Smooth muscle cell (in vitro differentiated cells): ENCODE measurements around the gene SHC1. TPM values are rescaled to one million over a fixed set of nuclear protein-coding genes. Genes with fewer than 3 reads are reported as not detected.

Experiments used
- DNase-seq: peaks from one replicate; lab custom pipeline; 2025; ENCODE audit not compliant: unreplicated experiment; lab: John Stamatoyannopoulos, UW
- H2AFZ ChIP-seq: fragments of 200-600 bp; sonication (generic); 2 replicates; pipeline ENCODE4 v1.6.0; 2016; ENCODE audit warnings: antibody characterized with exemption, low read depth, mild to moderate bottlenecking
- H3F3A ChIP-seq: fragments of 200-600 bp; sonication (generic); 2 replicates; pipeline ENCODE4 v1.6.0; 2017; ENCODE audit warnings: antibody characterized with exemption, low read depth
- H3K27ac ChIP-seq: fragments of 200-600 bp; sonication (generic); 2 replicates; pipeline ENCODE4 v1.5.1; 2016; ENCODE audit warnings: low read depth, mild to moderate bottlenecking
- H3K27me3 ChIP-seq: fragments of 200-600 bp; sonication (generic); 2 replicates; pipeline ENCODE4 v1.6.1; 2016; ENCODE audit warnings: low read depth, mild to moderate bottlenecking
- H3K36me3 ChIP-seq: fragments of 200-600 bp; sonication (generic); 2 replicates; pipeline ENCODE4 v1.5.1; 2016; ENCODE audit warnings: low read depth
- H3K4me1 ChIP-seq: fragments of 200-600 bp; sonication (generic); 2 replicates; pipeline ENCODE4 v1.5.1; 2016; ENCODE audit warnings: low read depth
- H3K4me2 ChIP-seq: fragments of 200-600 bp; sonication (generic); 2 replicates; pipeline ENCODE4 v1.6.0; 2016; ENCODE audit warnings: mild to moderate bottlenecking
- H3K4me3 ChIP-seq: fragments of 200-600 bp; sonication (generic); 2 replicates; pipeline ENCODE4 v1.5.1; 2016; ENCODE audit warnings: mild to moderate bottlenecking
- H3K79me2 ChIP-seq: fragments of 200-600 bp; sonication (generic); 2 replicates; pipeline ENCODE4 v1.6.0; 2016; ENCODE audit warnings: low read depth, mild to moderate bottlenecking
- H3K9ac ChIP-seq: fragments of 200-600 bp; sonication (generic); 2 replicates; pipeline ENCODE4 v1.6.0; 2016; ENCODE audit warnings: low read depth
- H3K9me3 ChIP-seq: fragments of 200-600 bp; sonication (generic); replicated peaks from 2 replicates; pipeline ENCODE4 v1.5.1; 2016; ENCODE audit warnings: low read depth
- H4K20me1 ChIP-seq: fragments of 200-600 bp; sonication (generic); 2 replicates; pipeline ENCODE4 v1.6.0; 2016; ENCODE audit warnings: low read depth
- WGBS: methylation state at CpG from one replicate; pipeline ENCODE4 v1.1.7; 2016; ENCODE audit warnings: low lambda C conversion rate; 5-methylcytosine and 5-hydroxymethylcytosine counted together
- polyA plus RNA-seq: library from polyadenylated mRNA; unstranded; fragments of >200 nt; fragmentation: Nextera tagmentation; extraction: Ambion mirVana; gene quantifications from 2 replicates; pipeline ENCODE4 v1.2.1, GENCODE V29; 2016
- total RNA-seq: library from RNA; depleted of rRNA; stranded (reverse); fragments of >200 nt; gene quantifications from 2 replicates; pipeline ENCODE4 v1.2.3, GENCODE V29; 2014
- TF ChIP-seq, protein P1 (sequence below): fragments of 200-600 bp; sonication (generic); IDR thresholded peaks from 2 replicates; pipeline ENCODE4 v1.5.1; 2017; ENCODE audit warnings: borderline replicate concordance, mild to moderate bottlenecking, antibody characterized with exemption; ENCODE audit not compliant: insufficient read depth, poor library complexity, severe bottlenecking

The SHC1 gene
- total and polyA plus RNA-seq, 2 experiments from 2014 or later: 207 to 249 TPM

DNA sequence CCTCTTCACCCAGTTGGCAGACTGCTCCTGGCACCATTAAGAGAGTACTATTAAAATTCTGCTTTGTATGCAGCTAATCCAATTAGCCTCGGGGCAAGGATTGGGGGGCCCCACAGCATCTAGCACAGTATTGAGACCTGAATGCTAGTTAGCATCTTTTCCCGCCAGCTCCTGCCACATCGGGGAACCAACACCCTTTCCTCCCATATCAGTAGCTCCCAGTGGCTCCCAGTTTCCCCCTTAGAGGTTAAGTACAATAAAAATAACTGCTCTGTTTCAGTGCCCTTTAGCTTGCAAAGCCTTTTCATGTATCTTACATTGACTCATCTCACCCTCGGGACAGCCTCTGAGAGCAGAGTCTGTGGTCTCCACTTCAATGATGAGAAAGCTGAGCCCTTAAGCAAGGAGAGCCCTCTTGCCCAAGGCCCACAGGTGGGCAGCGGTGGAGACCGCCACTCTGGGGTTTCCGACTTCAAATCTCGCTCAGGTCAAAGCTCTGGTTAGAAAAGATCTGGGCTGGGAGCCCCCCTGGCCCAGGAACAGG lies 29.8 kb downstream of the SHC1 start:
- no peak overlapping the region for H3K4me3 ChIP-seq
- H2AFZ ChIP-seq: no peak overlapping the region
- no peaks in the 10 kb centered on the region for H3F3A ChIP-seq
- H3K79me2 ChIP-seq: no peaks in the 10 kb centered on the region
- DNase-seq: no peak
- no peak overlapping the region for H3K9ac ChIP-seq
- 82% methylated on average over 8 of the region's 8 CpGs for WGBS
- peaks cover 15% of the 10 kb centered on the region for H3K4me1 ChIP-seq
- H3K9me3 ChIP-seq: no peaks in the 10 kb centered on the region
- no peak overlapping the region for H3K27ac ChIP-seq
- H3K36me3 ChIP-seq: no peaks in the 10 kb centered on the region
- H3K4me2 ChIP-seq: no peak overlapping the region
- H3K27me3 ChIP-seq: no peaks in the 10 kb centered on the region
- no peaks in the 10 kb centered on the region for H4K20me1 ChIP-seq
- TF ChIP-seq, protein P1, sequence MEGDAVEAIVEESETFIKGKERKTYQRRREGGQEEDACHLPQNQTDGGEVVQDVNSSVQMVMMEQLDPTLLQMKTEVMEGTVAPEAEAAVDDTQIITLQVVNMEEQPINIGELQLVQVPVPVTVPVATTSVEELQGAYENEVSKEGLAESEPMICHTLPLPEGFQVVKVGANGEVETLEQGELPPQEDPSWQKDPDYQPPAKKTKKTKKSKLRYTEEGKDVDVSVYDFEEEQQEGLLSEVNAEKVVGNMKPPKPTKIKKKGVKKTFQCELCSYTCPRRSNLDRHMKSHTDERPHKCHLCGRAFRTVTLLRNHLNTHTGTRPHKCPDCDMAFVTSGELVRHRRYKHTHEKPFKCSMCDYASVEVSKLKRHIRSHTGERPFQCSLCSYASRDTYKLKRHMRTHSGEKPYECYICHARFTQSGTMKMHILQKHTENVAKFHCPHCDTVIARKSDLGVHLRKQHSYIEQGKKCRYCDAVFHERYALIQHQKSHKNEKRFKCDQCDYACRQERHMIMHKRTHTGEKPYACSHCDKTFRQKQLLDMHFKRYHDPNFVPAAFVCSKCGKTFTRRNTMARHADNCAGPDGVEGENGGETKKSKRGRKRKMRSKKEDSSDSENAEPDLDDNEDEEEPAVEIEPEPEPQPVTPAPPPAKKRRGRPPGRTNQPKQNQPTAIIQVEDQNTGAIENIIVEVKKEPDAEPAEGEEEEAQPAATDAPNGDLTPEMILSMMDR: no peak

DNA sequence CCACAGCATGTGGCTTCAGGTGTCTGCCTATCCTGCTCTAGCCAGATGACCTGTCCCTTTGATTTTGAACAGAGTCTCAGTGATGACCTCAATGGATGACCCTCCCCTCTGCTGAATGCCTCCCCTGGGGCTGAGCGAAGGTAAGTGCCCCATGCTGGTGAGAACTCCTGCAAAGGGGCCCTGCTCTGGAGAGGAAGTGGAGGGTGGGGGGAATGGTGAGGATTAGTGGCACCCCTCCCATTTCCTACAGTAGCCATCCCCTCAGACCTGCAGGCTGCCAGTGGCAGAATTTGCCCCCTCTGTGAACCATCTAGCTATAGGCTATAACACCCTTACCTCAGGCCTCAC lies 30.4 kb downstream of the SHC1 start:
- 92% methylated on average over 1 of the region's 1 CpG for WGBS
- Histone ChIP-seq H3K4me2 (no peak overlapping the region), H3K27me3 (no peaks in the 10 kb centered on the region)

DNA sequence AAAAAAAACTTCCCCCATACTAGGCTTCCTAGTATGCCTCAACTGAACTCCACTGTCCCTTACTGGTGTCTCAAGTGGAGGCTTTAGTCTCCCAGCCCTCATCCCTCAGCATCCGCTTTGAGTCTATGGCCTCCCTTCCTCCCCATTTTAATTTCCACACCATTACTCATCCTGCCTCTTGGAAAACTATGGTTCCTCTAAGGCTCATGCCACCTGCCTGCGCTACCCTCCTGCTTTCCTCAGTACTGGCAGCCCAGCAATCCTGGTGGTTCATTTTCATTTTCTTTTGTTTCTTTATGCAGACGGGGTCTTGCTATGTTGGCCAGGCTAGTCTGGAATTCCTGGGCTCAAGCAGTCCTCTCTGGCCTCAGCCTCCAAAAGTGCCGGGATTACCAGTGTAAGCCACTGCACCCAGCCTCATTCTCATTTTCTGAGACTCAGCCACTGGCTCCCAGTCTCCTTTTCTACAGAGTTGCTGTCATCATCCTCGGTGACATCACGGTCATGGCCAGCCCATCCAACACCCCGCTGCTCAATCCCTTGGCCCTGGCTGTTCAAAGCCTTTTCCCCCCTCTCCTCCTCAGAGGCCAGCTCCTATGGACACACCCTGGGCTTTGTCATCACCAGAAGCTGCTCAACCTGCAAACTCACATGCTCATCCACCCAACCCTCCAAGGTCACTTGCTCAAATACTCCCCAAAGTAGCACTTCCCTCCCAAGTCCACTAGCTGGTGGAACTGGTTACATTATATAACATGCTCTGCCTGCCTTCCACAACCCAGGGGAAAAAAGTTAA lies 31.7 kb downstream of the SHC1 start:
- H3K9me3 ChIP-seq: no peaks in the 10 kb centered on the region
- H3F3A ChIP-seq: no peaks in the 10 kb centered on the region
- no peak overlapping the region for H2AFZ ChIP-seq
- no peak for DNase-seq
- no peaks in the 10 kb centered on the region for H4K20me1 ChIP-seq
- no peak overlapping the region for H3K4me3 ChIP-seq
- no peaks in the 10 kb centered on the region for H3K79me2 ChIP-seq
- H3K36me3 ChIP-seq: no peaks in the 10 kb centered on the region
- H3K9ac ChIP-seq: no peak overlapping the region
- H3K4me2 ChIP-seq: no peak overlapping the region
- 96% methylated on average over 7 of the region's 7 CpGs for WGBS
- TF ChIP-seq, protein P1: no peak
- no peaks in the 10 kb centered on the region for H3K27me3 ChIP-seq
- peak overlapping the region; percentile 96 for H3K27ac ChIP-seq
- H3K4me1 ChIP-seq: peaks cover 15% of the 10 kb centered on the region

More for the DNA sequence above, 30.4 kb downstream of the SHC1 start:
- Histone ChIP-seq H3K9ac (no peak overlapping the region), H2AFZ (no peak overlapping the region), H3K4me3 (no peak overlapping the region), H3K4me1 (peaks cover 15% of the 10 kb centered on the region), H3K36me3 (no peaks in the 10 kb centered on the region), H4K20me1 (no peaks in the 10 kb centered on the region), H3K79me2 (no peaks in the 10 kb centered on the region), H3F3A (no peaks in the 10 kb centered on the region), H3K27ac (no peak overlapping the region), H3K9me3 (no peaks in the 10 kb centered on the region)
- DNase-seq: no peak
- TF ChIP-seq, protein P1: no peak
